Superior temporal gyrus (tissue), 1 donor: ENCODE data around the gene CRIP1.

Experiments
- DNase-seq: peaks from one replicate; pipeline ENCODE4 v3.0.0-alpha.2; 2016; ENCODE audit errors: extremely low spot score

CRIP1 gene

GRCh38 chr14:105486163-105486973 is at the start of gene CRIP1:
CRIP1 (plus strand) TSS chr14:105486886; CDS start chr14:105487260, 374 bp downstream.
- DNase-seq = no peak

GRCh38 chr14:105436891-105437722 is 49.6 kb upstream of the CRIP1 start:
- no peak for DNase-seq

- no peak for DNase-seq
Observed at GRCh38 chr14:105437723-105438500, 48.8 kb upstream of the CRIP1 start.

- no peak for DNase-seq
Observed at GRCh38 chr14:105439179-105439578, 47.5 kb upstream of the CRIP1 start.

GRCh38 chr14:105439710-105440553 is 46.8 kb upstream of the CRIP1 start:
- DNase-seq = no peak

GRCh38 chr14:105440554-105440900 is 46.2 kb upstream of the CRIP1 start:
- DNase-seq = no peak

- DNase-seq = no peak
Observed at GRCh38 chr14:105440992-105441391, 45.7 kb upstream of the CRIP1 start.

GRCh38 chr14:105442125-105442524 is 44.6 kb upstream of the CRIP1 start:
- no peak for DNase-seq

GRCh38 chr14:105442834-105443233 is 43.9 kb upstream of the CRIP1 start:
- no peak for DNase-seq

GRCh38 chr14:105444859-105445258 is 41.8 kb upstream of the CRIP1 start:
- DNase-seq = no peak

- DNase-seq = no peak
Observed at GRCh38 chr14:105445290-105445689, 41.4 kb upstream of the CRIP1 start.

GRCh38 chr14:105445901-105446845 is 40.5 kb upstream of the CRIP1 start:
- no peak for DNase-seq

- no peak for DNase-seq
Observed at GRCh38 chr14:105446971-105447370, 39.7 kb upstream of the CRIP1 start.

- no peak for DNase-seq
Observed at GRCh38 chr14:105447651-105448640, 38.7 kb upstream of the CRIP1 start.

GRCh38 chr14:105448706-105449111 is 38.0 kb upstream of the CRIP1 start:
- DNase-seq = peak; percentile 78

GRCh38 chr14:105449276-105450122 is 37.2 kb upstream of the CRIP1 start:
- DNase-seq = no peak

- DNase-seq = no peak
Observed at GRCh38 chr14:105450123-105450505, 36.6 kb upstream of the CRIP1 start.
